Measurements from ENCODE around the gene ABCC1. TPM values are rescaled to one million over a fixed set of nuclear protein-coding genes. Genes with fewer than 3 reads are reported as not detected.
"Not testable (repeated sequence)": the region's sequence is repeated elsewhere in the genome, so short reads cannot be mapped to it uniquely, and the experiment has no call there.

Gene ABCC1
- total RNA-seq, 1 experiment from 2014 or later: 139 TPM

DNA sequence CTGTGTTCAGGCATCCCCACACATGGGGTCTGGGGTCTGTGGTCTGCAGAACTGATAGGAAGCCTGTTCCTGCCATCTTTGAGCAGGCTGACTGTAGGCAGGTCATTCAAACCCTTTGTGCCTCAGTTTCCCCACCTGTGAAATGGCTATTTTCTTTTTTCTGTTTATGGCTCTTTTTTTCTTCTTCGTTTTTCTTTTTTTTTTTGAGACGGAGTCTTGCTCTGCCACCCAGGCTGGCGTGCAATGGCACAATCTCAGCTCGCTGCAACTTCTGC, 201.4 kb downstream of the ABCC1 start:
- no TSS peak for BruUV-seq (replicated peaks)
- no peaks in the 10 kb centered on the region for H3K79me2 ChIP-seq (ENCODE audit: low read depth)
- H3K9me3 ChIP-seq (ENCODE audit: insufficient read depth, low read depth): no peaks in the 10 kb centered on the region
- TF ChIP-seq, protein P1, sequence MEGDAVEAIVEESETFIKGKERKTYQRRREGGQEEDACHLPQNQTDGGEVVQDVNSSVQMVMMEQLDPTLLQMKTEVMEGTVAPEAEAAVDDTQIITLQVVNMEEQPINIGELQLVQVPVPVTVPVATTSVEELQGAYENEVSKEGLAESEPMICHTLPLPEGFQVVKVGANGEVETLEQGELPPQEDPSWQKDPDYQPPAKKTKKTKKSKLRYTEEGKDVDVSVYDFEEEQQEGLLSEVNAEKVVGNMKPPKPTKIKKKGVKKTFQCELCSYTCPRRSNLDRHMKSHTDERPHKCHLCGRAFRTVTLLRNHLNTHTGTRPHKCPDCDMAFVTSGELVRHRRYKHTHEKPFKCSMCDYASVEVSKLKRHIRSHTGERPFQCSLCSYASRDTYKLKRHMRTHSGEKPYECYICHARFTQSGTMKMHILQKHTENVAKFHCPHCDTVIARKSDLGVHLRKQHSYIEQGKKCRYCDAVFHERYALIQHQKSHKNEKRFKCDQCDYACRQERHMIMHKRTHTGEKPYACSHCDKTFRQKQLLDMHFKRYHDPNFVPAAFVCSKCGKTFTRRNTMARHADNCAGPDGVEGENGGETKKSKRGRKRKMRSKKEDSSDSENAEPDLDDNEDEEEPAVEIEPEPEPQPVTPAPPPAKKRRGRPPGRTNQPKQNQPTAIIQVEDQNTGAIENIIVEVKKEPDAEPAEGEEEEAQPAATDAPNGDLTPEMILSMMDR (conservative IDR thresholded peaks at IDR 0.05): no peak
- no peak for TF ChIP-seq EZH2 (IDR thresholded peaks at IDR 0.05; ENCODE audit: low read depth)
- intact Hi-C loops (cut with micrococcal nuclease; ENCODE audit: unreplicated experiment): no loop called here
- H3K9me2 ChIP-seq (ENCODE audit: insufficient read depth): no peaks in the 10 kb centered on the region
- H3K36me3 ChIP-seq (ENCODE audit: low read depth): no peaks in the 10 kb centered on the region
- DNase-seq: no peak
- H3K27ac ChIP-seq: no peak overlapping the region
- H3K4me1 ChIP-seq (replicated peaks; ENCODE audit: insufficient read depth): no peaks in the 10 kb centered on the region
- H3K4me3 ChIP-seq: no peak overlapping the region
- ChIA-PET POLR2A (ENCODE audit: unreplicated experiment) (no interaction called here), CTCF (no interaction called here)
- H3K27me3 ChIP-seq (ENCODE audit: insufficient read depth, low read depth): no peaks in the 10 kb centered on the region
- peaks cover 9% of the 10 kb centered on the region for H4K20me1 ChIP-seq (ENCODE audit: insufficient read depth)
- no peak overlapping the region for H2AFZ ChIP-seq
- H3K4me2 ChIP-seq: no peak overlapping the region
- peaks cover 34% of the 10 kb centered on the region; the same call in 1 of the 2 replicates for H3F3A ChIP-seq (ENCODE audit: insufficient read depth, low read depth)

DNA sequence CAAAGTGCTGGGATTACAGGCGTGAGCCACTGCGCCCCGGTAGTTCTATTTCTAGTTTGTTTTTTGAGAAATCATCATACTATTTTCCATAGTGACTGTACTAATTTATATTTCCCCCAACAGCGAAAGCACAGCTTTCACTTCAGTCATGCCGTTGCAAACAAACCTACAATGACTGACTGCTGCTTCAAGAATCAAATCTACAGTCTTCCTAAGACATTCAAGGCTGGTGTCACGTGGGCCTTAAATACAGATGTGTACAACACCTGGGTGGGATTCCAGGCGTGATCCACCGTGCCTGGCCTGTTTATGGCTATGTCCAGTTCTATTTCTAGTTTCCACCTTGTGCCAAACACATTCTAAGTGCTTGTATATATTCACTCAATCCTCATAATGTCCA, 201.9 kb downstream of the ABCC1 start:
- Histone ChIP-seq H3K4me2 (no peak overlapping the region), H3K9me2 (ENCODE audit: insufficient read depth) (no peaks in the 10 kb centered on the region), H3K79me2 (ENCODE audit: low read depth) (no peaks in the 10 kb centered on the region), H3K27ac (no peak overlapping the region), H3F3A (ENCODE audit: insufficient read depth, low read depth) (peaks cover 34% of the 10 kb centered on the region; the same call in 1 of the 2 replicates), H3K27me3 (ENCODE audit: insufficient read depth, low read depth) (no peaks in the 10 kb centered on the region), H3K4me3 (no peak overlapping the region), H2AFZ (no peak overlapping the region), H3K36me3 (ENCODE audit: low read depth) (no peaks in the 10 kb centered on the region), H3K4me1 (replicated peaks; ENCODE audit: insufficient read depth) (no peaks in the 10 kb centered on the region), H4K20me1 (ENCODE audit: insufficient read depth) (peaks cover 7% of the 10 kb centered on the region), H3K9me3 (ENCODE audit: insufficient read depth, low read depth) (no peaks in the 10 kb centered on the region)
- no peak for DNase-seq
- intact Hi-C loops (cut with micrococcal nuclease; ENCODE audit: unreplicated experiment): no loop called here
- ChIA-PET POLR2A (ENCODE audit: unreplicated experiment) (no interaction called here), CTCF (no interaction called here)
- BruUV-seq (replicated peaks): no TSS peak
- TF ChIP-seq, protein P1 (conservative IDR thresholded peaks at IDR 0.05): no peak
- no peak for TF ChIP-seq EZH2 (IDR thresholded peaks at IDR 0.05; ENCODE audit: low read depth)

DNA sequence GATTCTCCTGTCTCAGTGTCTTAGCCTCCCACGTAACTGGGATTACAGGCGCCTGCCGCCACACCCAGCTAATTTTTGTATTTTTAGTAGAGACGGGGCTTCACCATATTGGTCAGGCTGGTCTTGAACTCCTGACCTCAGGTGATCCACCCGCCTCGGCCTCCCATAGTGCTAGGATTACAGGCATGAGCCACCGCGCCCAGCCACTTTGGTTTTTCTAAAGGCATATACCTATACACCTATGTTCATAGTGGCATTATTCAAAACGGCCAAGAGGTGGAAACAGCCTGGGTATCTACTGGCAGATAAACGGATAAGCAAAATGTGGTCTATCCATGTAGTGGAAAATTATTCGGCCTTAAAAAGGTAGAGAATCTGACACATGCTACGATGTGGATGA, 203.6 kb downstream of the ABCC1 start:
- H3K4me1 ChIP-seq (replicated peaks; ENCODE audit: insufficient read depth); H3K9me3 ChIP-seq (ENCODE audit: insufficient read depth, low read depth); POLR2A ChIA-PET (ENCODE audit: unreplicated experiment); H3K79me2 ChIP-seq (ENCODE audit: low read depth); CTCF ChIA-PET; H3K27ac ChIP-seq; H2AFZ ChIP-seq; H4K20me1 ChIP-seq (ENCODE audit: insufficient read depth); H3K27me3 ChIP-seq (ENCODE audit: insufficient read depth, low read depth); DNase-seq; H3K4me2 ChIP-seq; H3K9me2 ChIP-seq (ENCODE audit: insufficient read depth); H3K36me3 ChIP-seq (ENCODE audit: low read depth); BruUV-seq (replicated peaks); intact Hi-C loops (cut with micrococcal nuclease; ENCODE audit: unreplicated experiment); H3K4me3 ChIP-seq: not testable (repeated sequence)
- peaks cover 22% of the 10 kb centered on the region; the same call in 1 of the 2 replicates for H3F3A ChIP-seq (ENCODE audit: insufficient read depth, low read depth)

DNA sequence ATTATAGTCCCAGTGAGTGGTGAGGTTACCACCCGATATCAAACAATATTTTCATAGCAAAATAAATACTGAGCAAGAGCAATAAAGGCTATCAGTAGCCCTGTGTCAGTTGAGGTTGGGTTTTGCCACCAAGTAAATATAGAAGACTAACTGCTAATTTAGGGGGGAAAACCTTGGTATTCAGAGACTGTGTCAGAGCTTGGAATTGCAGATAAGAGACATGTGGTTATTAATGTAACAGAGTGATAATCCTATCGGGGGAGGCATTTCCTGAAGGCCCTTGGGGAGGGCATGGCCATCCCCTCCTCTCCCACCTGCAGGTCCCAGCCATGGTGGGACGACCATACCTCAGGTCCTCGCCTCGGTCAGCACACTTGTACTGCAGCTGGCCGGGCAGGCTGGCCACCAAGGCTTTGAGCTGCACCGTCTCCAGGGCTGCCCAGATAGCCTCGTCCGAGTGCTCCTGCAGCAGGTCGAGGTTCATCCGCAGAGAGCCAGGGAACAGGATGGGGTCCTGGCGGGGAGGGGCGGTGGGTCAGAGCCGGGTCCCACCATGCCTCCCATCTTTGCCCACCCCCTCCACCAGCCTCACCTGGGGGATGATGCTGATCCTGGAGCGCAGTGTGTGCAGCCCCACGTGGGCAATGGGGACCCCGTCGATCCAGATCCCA, 205.0 kb downstream of the ABCC1 start:
- TF ChIP-seq, protein P1 (conservative IDR thresholded peaks at IDR 0.05): no peak
- no peaks in the 10 kb centered on the region for H3K9me2 ChIP-seq (ENCODE audit: insufficient read depth)
- H3F3A ChIP-seq (ENCODE audit: insufficient read depth, low read depth): peaks cover 17% of the 10 kb centered on the region; the same call in 1 of the 2 replicates
- no peaks in the 10 kb centered on the region for H3K27me3 ChIP-seq (ENCODE audit: insufficient read depth, low read depth)
- no peaks in the 10 kb centered on the region for H3K4me1 ChIP-seq (replicated peaks; ENCODE audit: insufficient read depth)
- H3K79me2 ChIP-seq (ENCODE audit: low read depth): no peaks in the 10 kb centered on the region
- DNase-seq: no peak
- intact Hi-C loops (cut with micrococcal nuclease; ENCODE audit: unreplicated experiment): no loop called here
- H3K36me3 ChIP-seq (ENCODE audit: low read depth): no peaks in the 10 kb centered on the region
- H4K20me1 ChIP-seq (ENCODE audit: insufficient read depth): peaks cover 7% of the 10 kb centered on the region
- no peak overlapping the region for H2AFZ ChIP-seq
- BruUV-seq (replicated peaks): no TSS peak
- H3K4me3 ChIP-seq: no peak overlapping the region
- no peak overlapping the region for H3K27ac ChIP-seq
- ChIA-PET POLR2A (ENCODE audit: unreplicated experiment) (interaction anchor here (0.7 kb wide), 1 partner anchor 749 kb away, joined by 4 read pairs; no protein-coding TSS in a partner anchor), CTCF (no interaction called here)
- no peak overlapping the region for H3K4me2 ChIP-seq
- H3K9me3 ChIP-seq (ENCODE audit: insufficient read depth, low read depth): no peaks in the 10 kb centered on the region; the same call in 1 of the 2 replicates
